ENCODE measurements around the gene C7orf57.

Gene C7orf57

DNA sequence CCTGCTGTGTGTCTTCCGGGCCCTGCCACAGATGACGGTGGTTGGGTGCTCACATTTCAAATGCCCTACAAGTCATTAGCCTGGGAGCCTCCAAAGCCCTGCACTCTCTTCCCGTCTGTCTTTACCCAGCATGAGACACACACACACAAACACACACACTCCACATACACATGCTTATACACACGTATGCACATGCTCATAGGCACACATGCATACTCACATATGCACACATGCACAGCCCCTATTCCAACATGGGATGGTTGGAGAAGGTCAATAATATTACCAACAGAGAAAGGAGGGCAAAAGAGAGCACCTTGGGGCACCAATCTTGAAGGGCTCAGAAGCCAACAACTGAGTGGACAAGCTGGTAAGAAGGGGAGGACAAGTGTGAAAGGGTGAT, 25.4 kb upstream of the C7orf57 start:
- Histone ChIP-seq H3K4me1 (ENCODE audit: low read depth, poor library complexity, severe bottlenecking) (no peaks in the 10 kb centered on the region), H2AFZ (ENCODE audit: low read depth) (no peak overlapping the region), H3K27me3 (ENCODE audit: insufficient read depth, low read depth) (no peaks in the 10 kb centered on the region), H3K4me3 (IDR thresholded peaks at IDR 0.05; ENCODE audit: insufficient read depth, low read depth, low read length) (no peak overlapping the region), H4K20me1 (ENCODE audit: insufficient read depth) (no peaks in the 10 kb centered on the region), H3K9ac (no peak overlapping the region), H3K36me3 (ENCODE audit: insufficient read depth) (no peaks in the 10 kb centered on the region), H3K4me2 (no peak overlapping the region), H3K27ac (no peak overlapping the region), H3K79me2 (ENCODE audit: insufficient read depth, low read depth) (no peaks in the 10 kb centered on the region)
- no peak for TF ChIP-seq CTCF (conservative IDR thresholded peaks at IDR 0.05; ENCODE audit: low read depth, low read length)

GRCh38 chr7:48011323-48011722, 24.0 kb upstream of the C7orf57 start:
- no peak overlapping the region for H3K27ac ChIP-seq
- no peak overlapping the region for H2AFZ ChIP-seq (ENCODE audit: low read depth)
- H3K4me2 ChIP-seq: no peak overlapping the region

GRCh38 chr7:48011951-48012350, 23.4 kb upstream of the C7orf57 start:
- no peak for TF ChIP-seq CTCF (conservative IDR thresholded peaks at IDR 0.05; ENCODE audit: low read depth, low read length)

More at GRCh38 chr7:48011323-48011722, 24.0 kb upstream of the C7orf57 start:
- Histone ChIP-seq H3K36me3 (ENCODE audit: insufficient read depth) (no peaks in the 10 kb centered on the region), H3K4me1 (ENCODE audit: low read depth, poor library complexity, severe bottlenecking) (no peaks in the 10 kb centered on the region), H3K4me3 (IDR thresholded peaks at IDR 0.05; ENCODE audit: insufficient read depth, low read depth, low read length) (no peak overlapping the region), H3K79me2 (ENCODE audit: insufficient read depth, low read depth) (no peaks in the 10 kb centered on the region), H3K9ac (no peak overlapping the region), H3K27me3 (ENCODE audit: insufficient read depth, low read depth) (no peaks in the 10 kb centered on the region), H4K20me1 (ENCODE audit: insufficient read depth) (no peaks in the 10 kb centered on the region)
- no peak for TF ChIP-seq CTCF (conservative IDR thresholded peaks at IDR 0.05; ENCODE audit: low read depth, low read length)

DNA sequence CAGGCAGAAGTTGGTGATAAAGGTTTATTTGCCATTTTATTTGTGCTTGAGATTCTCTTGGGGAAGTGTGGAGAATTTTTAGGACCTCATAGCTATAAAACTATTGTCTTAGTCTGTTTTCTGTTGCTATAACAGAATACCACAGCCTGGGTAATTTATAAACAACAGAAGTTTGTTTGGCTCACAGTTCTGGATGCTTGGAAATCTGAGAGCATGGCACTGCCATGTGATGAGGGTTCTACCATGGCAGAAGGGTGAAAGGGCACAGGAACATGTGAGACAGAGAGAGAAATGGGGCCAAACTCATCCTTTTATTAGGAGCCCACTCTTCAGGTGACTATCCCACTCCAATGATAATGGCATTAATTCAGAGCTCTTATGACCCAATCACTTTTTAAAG, 18.7 kb upstream of the C7orf57 start:
- Histone ChIP-seq H3K27me3 (ENCODE audit: insufficient read depth, low read depth) (no peaks in the 10 kb centered on the region), H3K9ac (no peak overlapping the region), H3K4me2 (no peak overlapping the region), H2AFZ (ENCODE audit: low read depth) (no peak overlapping the region), H3K27ac (no peak overlapping the region), H3K4me1 (ENCODE audit: low read depth, poor library complexity, severe bottlenecking) (no peaks in the 10 kb centered on the region), H4K20me1 (ENCODE audit: insufficient read depth) (no peaks in the 10 kb centered on the region), H3K36me3 (ENCODE audit: insufficient read depth) (no peaks in the 10 kb centered on the region), H3K4me3 (IDR thresholded peaks at IDR 0.05; ENCODE audit: insufficient read depth, low read depth, low read length) (no peak overlapping the region), H3K79me2 (ENCODE audit: insufficient read depth, low read depth) (no peaks in the 10 kb centered on the region)
- no peak for TF ChIP-seq CTCF (conservative IDR thresholded peaks at IDR 0.05; ENCODE audit: low read depth, low read length)

More at GRCh38 chr7:48011951-48012350, 23.4 kb upstream of the C7orf57 start:
- Histone ChIP-seq H3K27me3 (ENCODE audit: insufficient read depth, low read depth) (no peaks in the 10 kb centered on the region), H2AFZ (ENCODE audit: low read depth) (no peak overlapping the region), H3K79me2 (ENCODE audit: insufficient read depth, low read depth) (no peaks in the 10 kb centered on the region), H3K9ac (no peak overlapping the region), H3K4me3 (IDR thresholded peaks at IDR 0.05; ENCODE audit: insufficient read depth, low read depth, low read length) (no peak overlapping the region), H3K4me2 (no peak overlapping the region), H3K4me1 (ENCODE audit: low read depth, poor library complexity, severe bottlenecking) (no peaks in the 10 kb centered on the region), H3K27ac (no peak overlapping the region), H3K36me3 (ENCODE audit: insufficient read depth) (no peaks in the 10 kb centered on the region), H4K20me1 (ENCODE audit: insufficient read depth) (no peaks in the 10 kb centered on the region)
